MCF 10A (cell line): ENCODE results near the gene AGAP1. TPM values are rescaled to one million over a fixed set of nuclear protein-coding genes. Genes with fewer than 3 reads are reported as not detected.

Experiments
- BruUV-seq: library from RNA; stranded (reverse); fragments of 400-500 nt; replicated peaks from 2 replicates; lab custom pipeline; 2021; lab: Mats Ljungman, UMichigan
- CTCF ChIA-PET: fragments of 300-600 bp; sonication (Branson Sonifier 250); formaldehyde crosslinking; extraction: SDS; loops from one replicate; lab custom pipeline; 2021; ENCODE audit warnings: antibody characterized with exemption, inconsistent platforms; lab: Yijun Ruan, JAX
- POLR2A ChIA-PET: fragments of 300-600, 350-650 bp; sonication (Branson Sonifier 250); formaldehyde crosslinking; extraction: SDS; loops from one replicate; lab custom pipeline; 2020; ENCODE audit warnings: antibody characterized with exemption, inconsistent platforms; lab: Yijun Ruan, JAX
- DNase-seq: peaks from one replicate; pipeline ENCODE4 v3.0.0-alpha.2; 2018; ENCODE audit not compliant: unreplicated experiment
- H3K27ac Mint-ChIP-seq: one replicate; pipeline ENCODE4 v1.8.0; 2022; ENCODE audit warnings: mild to moderate bottlenecking, low read depth, mixed read lengths; ENCODE audit not compliant: unreplicated experiment
- H3K27me3 Mint-ChIP-seq: one replicate; pipeline ENCODE4 v1.8.0; 2022; ENCODE audit warnings: mixed read lengths; ENCODE audit not compliant: insufficient read depth, unreplicated experiment
- H3K36me3 Mint-ChIP-seq: one replicate; pipeline ENCODE4 v1.8.0; 2022; ENCODE audit warnings: mild to moderate bottlenecking, moderate library complexity, mixed read lengths; ENCODE audit not compliant: insufficient read depth, unreplicated experiment
- H3K4me1 Mint-ChIP-seq: one replicate; pipeline ENCODE4 v1.8.0; 2022; ENCODE audit warnings: mixed read lengths; ENCODE audit not compliant: insufficient read depth, unreplicated experiment
- H3K4me3 Mint-ChIP-seq: one replicate; pipeline ENCODE4 v1.8.0; 2022; ENCODE audit warnings: mild to moderate bottlenecking, moderate library complexity, mixed read lengths; ENCODE audit not compliant: unreplicated experiment
- H3K9me3 Mint-ChIP-seq: one replicate; pipeline ENCODE4 v1.8.0; 2022; ENCODE audit warnings: mixed read lengths; ENCODE audit not compliant: unreplicated experiment
- intact Hi-C: fragments of 100-400 bp; cut with micrococcal nuclease; formaldehyde crosslinking; loops from 2 replicates; pipeline ENCODE4 v1.14.1; 2022
- total RNA-seq: library from RNA; stranded (reverse); gene quantifications from 2 replicates; pipeline ENCODE4 v1.2.3, GENCODE V29; 2022
- TF ChIP-seq, protein P1 (sequence below): fragments of 200-600 bp; IDR thresholded peaks from one replicate; pipeline ENCODE4 v1.8.0; 2022; ENCODE audit warnings: antibody characterized with exemption, mild to moderate bottlenecking; ENCODE audit not compliant: unreplicated experiment

AGAP1 gene
- total RNA-seq, 1 experiment from 2014 or later: 41.3 TPM

GRCh38 chr2:235467588-235467987 lies 26.3 kb upstream of the AGAP1 start:
- CTCF ChIA-PET: interaction anchor here (0.7 kb wide), 1 partner anchor 449 kb away, joined by 5 read pairs; no protein-coding TSS in a partner anchor
- BruUV-seq: no TSS peak

GRCh38 chr2:235468978-235469655 lies 24.7 kb upstream of the AGAP1 start:
- POLR2A ChIA-PET: interaction anchor here (0.6 to 0.9 kb wide), 3 partner anchors 80 to 264 kb away, joined by 3 read pairs; no protein-coding TSS in a partner anchor
- Mint-ChIP-seq H3K36me3 (no peaks in the 10 kb centered on the region), H3K9me3 (no peaks in the 10 kb centered on the region), H3K4me3 (peak overlapping the region; percentile 17), H3K27ac (peak overlapping the region; percentile 26), H3K4me1 (peaks cover 9% of the 10 kb centered on the region), H3K27me3 (no peaks in the 10 kb centered on the region)
- intact Hi-C loops: no loop called here
- no TSS peak for BruUV-seq
- CTCF ChIA-PET: no interaction called here
- peak; percentile 95 for DNase-seq
- TF ChIP-seq, protein P1, sequence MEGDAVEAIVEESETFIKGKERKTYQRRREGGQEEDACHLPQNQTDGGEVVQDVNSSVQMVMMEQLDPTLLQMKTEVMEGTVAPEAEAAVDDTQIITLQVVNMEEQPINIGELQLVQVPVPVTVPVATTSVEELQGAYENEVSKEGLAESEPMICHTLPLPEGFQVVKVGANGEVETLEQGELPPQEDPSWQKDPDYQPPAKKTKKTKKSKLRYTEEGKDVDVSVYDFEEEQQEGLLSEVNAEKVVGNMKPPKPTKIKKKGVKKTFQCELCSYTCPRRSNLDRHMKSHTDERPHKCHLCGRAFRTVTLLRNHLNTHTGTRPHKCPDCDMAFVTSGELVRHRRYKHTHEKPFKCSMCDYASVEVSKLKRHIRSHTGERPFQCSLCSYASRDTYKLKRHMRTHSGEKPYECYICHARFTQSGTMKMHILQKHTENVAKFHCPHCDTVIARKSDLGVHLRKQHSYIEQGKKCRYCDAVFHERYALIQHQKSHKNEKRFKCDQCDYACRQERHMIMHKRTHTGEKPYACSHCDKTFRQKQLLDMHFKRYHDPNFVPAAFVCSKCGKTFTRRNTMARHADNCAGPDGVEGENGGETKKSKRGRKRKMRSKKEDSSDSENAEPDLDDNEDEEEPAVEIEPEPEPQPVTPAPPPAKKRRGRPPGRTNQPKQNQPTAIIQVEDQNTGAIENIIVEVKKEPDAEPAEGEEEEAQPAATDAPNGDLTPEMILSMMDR: no peak

More at GRCh38 chr2:235467588-235467987, 26.3 kb upstream of the AGAP1 start:
- Mint-ChIP-seq H3K27me3 (no peaks in the 10 kb centered on the region), H3K9me3 (no peaks in the 10 kb centered on the region), H3K36me3 (no peaks in the 10 kb centered on the region), H3K4me1 (peaks cover 9% of the 10 kb centered on the region), H3K4me3 (no peak overlapping the region), H3K27ac (no peak overlapping the region)
- TF ChIP-seq, protein P1: no peak
- intact Hi-C loops: no loop called here
- peak; percentile 80 for DNase-seq
- POLR2A ChIA-PET: no interaction called here

DNA sequence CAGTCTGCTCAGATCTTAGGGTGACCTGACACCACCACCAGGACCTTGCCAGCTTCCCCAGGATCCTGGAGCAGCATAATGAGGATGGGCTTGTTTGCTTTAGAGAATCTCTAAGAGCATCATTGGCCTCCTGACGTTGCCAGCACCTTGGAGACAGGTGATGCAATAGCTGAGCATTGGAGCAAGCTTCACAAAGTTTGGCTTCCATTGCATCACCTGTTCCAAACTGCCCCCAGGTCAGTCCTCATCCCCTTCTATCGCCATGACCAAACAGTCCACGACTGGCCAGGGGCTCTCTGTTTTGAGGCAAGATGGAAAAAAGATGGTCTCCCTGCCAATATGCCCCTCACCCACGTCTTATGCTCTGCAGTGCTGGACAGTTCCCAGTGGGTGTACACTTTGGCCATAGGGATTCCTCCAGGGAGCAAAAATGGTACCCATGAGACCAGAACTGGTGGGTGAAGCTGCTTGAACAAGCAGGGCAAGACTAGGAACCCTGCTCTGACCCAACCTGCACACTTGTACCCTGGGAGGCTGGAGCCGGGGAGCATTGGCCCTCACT lies 22.6 kb upstream of the AGAP1 start:
- ChIA-PET POLR2A (interaction anchor here (1.0 kb wide), 1 partner anchor 22 kb away, joined by 3 read pairs; no protein-coding TSS in a partner anchor), CTCF (interaction anchor here (0.6 to 1.2 kb wide), 3 partner anchors 123 to 275 kb away, joined by 3 read pairs; no protein-coding TSS in a partner anchor)
- no peak for DNase-seq
- intact Hi-C loops: no loop called here
- Mint-ChIP-seq H3K27me3 (no peaks in the 10 kb centered on the region), H3K4me1 (peaks cover 9% of the 10 kb centered on the region), H3K27ac (no peak overlapping the region), H3K36me3 (no peaks in the 10 kb centered on the region), H3K9me3 (peaks cover 7% of the 10 kb centered on the region), H3K4me3 (no peak overlapping the region)
- TF ChIP-seq, protein P1: no peak
- BruUV-seq: no TSS peak

DNA sequence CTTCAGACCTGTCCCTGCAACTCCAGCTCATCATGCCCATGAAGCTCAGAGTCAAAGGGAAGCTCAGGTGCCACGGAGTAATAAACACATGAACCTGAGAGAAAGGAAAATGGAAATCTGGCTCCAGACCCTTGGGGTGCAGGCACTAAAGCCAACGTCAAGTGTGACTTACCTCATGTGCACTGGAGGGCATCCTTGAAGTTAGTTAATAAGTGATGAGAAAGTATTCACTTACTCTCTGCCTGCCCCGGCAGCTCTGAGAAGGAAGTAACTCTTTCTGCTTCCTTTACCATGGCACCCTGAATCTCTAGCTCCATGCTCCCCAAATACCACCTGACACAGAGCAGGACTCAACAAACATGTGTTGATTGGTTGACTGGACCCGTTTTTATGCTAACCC lies 21.4 kb upstream of the AGAP1 start:
- DNase-seq: no peak
- BruUV-seq: no TSS peak
- Mint-ChIP-seq H3K36me3 (no peaks in the 10 kb centered on the region), H3K9me3 (peaks cover 7% of the 10 kb centered on the region), H3K27ac (no peak overlapping the region), H3K27me3 (no peaks in the 10 kb centered on the region), H3K4me3 (no peak overlapping the region), H3K4me1 (peaks cover 9% of the 10 kb centered on the region)
- ChIA-PET CTCF (interaction anchor here (0.6 kb wide), 2 partner anchors 129 to 269 kb away, joined by 3 read pairs; no protein-coding TSS in a partner anchor), POLR2A (no interaction called here)
- TF ChIP-seq, protein P1: no peak
- intact Hi-C loops: no loop called here
